Esophagus squamous epithelium (tissue), 5 donors: ENCODE data around the gene ONECUT3. TPM values are rescaled to one million over a fixed set of nuclear protein-coding genes. Genes with fewer than 3 reads are reported as not detected.

Experiments used
- DNase-seq: peaks from one replicate; lab custom pipeline; 2025; lab: John Stamatoyannopoulos, UW
- H3K27ac ChIP-seq, 4 donors: fragments of 200-600 bp; sonication (generic); one replicate each; pipeline ENCODE4 v1.5.1; 2016 to 2019; ENCODE audit warnings: mild to moderate bottlenecking in 1 of 4
- H3K27me3 ChIP-seq, 4 donors: fragments of 200-600 bp; sonication (generic); 1 replicate in 3 of 4; 2 replicates in 1 of 4; pipeline versions ENCODE4 v1.5.1 to v1.6.0; 2017 to 2021; ENCODE audit warnings: antibody characterized with exemption in 1 of 4
- H3K36me3 ChIP-seq, 3 donors: fragments of 200-600 bp; sonication (generic); one replicate each; pipeline ENCODE4 v1.5.1; 2016 to 2019
- H3K4me1 ChIP-seq, 3 donors: fragments of 200-600 bp; sonication (generic); one replicate each; pipeline ENCODE4 v1.5.1; 2017 to 2019
- H3K4me3 ChIP-seq, 4 donors: fragments of 200-600 bp; sonication (generic); 1 replicate in 3 of 4; 2 replicates in 1 of 4; pipeline ENCODE4 v1.5.1; 2016 to 2019; ENCODE audit warnings: mild to moderate bottlenecking in 2 of 4, moderate library complexity in 1 of 4
- H3K9me3 ChIP-seq, 3 donors: fragments of 200-600 bp; sonication (generic); one replicate each; pipeline ENCODE4 v1.5.1; 2016 to 2019
- POLR2A ChIP-seq, 4 donors: fragments of 450-650 bp; IDR thresholded peaks; one replicate each; pipeline ENCODE4 v1.6.1; 2017; ENCODE audit warnings: antibody characterized with exemption in 4 of 4, mild to moderate bottlenecking in 4 of 4, moderate library complexity in 3 of 4
- WGBS, 2 donors: methylation state at CpG; one replicate each; pipeline ENCODE4 v1.1.5; 2018; 5-methylcytosine and 5-hydroxymethylcytosine counted together
- intact Hi-C: fragments of 100-400 bp; cut with DNase I; formaldehyde crosslinking; loops from one replicate; pipeline ENCODE4 v1.15.0; 2022
- total RNA-seq, 4 donors: library from RNA; depleted of rRNA; stranded (reverse); fragments of >200 nt; gene quantifications; one replicate each; pipeline ENCODE4 v1.1.0, GENCODE V29; 2016
- TF ChIP-seq, protein P1 (sequence below), 6 experiments: fragments of 450-650 bp in 4 of 6; fragments of 200-600 bp in 2 of 6; sonication (generic) in 2 of 6; IDR thresholded peaks; one replicate each; pipeline ENCODE4 v1.5.1; 2016 to 2019; ENCODE audit warnings: antibody characterized with exemption in 6 of 6, mild to moderate bottlenecking in 4 of 6, moderate library complexity in 4 of 6
- donor health status: DM: yes; HTN: yes; CAD: no.

ONECUT3 gene
- total RNA-seq, 4 donors from 2014 or later, result not detected

DNA sequence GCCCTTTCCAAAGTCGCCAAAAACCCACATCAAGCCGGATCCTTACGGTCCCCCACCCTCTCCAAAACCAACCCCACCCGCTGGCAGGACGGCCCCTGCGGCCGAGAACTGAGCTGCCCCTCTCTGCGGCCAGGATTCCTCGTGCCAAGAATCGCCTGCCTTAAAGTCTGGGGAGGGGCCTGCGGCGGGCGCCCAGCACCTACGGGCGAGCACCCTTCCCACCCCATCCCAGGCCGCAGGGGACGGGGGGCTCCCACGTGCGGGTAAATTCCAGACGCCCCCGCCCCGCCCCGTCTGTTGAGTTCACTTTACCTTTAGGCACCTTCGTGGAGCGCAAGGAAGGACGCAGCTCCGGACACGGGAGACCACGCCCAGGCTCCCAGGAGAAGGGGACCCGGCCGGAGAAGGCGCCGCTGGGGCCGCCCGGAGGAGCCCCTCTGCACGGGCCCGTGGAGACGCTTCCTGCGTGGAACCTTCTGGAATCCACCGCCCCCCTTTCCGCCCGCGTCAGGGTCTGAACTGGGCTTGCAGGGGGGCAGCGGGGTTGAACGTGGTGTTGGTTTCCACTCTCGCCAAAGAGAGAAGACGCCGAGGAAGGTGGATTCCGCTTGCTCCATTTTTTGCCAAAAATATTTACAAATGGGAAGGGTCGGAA is 22.8 kb downstream of the ONECUT3 start:
- H3K4me1 ChIP-seq, result peaks cover 16 to 53% (median 17%) of the 10 kb centered on the region in 3 donors
- no peak for DNase-seq
- 0 to 20% methylated on average over 1 to 2 of the region's 50 CpGs for WGBS, 2 donors

DNA sequence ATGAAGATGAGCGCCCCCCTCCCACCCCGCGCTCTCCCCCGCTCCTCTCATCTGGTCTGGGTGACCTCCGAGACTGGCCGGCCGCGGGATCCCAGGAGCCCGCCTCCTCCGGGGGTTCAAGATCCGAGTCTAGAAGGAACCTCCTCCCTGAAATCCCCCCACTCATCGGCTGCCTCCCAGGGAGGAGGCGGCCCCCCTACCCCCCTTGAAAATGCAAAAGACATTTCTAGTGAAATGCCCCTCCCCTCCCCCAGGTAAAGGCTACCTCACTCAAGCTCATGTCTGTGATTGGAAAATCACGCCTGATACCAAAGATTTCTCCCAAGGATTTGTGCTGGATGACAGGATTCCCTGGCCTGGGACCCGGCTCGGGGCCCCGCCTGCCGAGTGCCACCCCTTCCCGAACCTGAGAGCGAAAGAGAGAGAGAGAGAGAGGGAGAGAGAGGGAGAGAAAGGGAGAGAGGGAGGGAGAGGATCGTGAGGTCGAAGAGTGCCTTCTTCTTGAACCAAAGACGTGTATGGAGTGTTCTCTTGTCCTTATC is 23.4 kb downstream of the ONECUT3 start:
- H3K4me1 ChIP-seq, result peaks cover 16 to 53% (median 17%) of the 10 kb centered on the region in 3 donors
- no peak for TF ChIP-seq POLR2A (IDR thresholded peaks at IDR 0.05)
- TF ChIP-seq, protein P1, sequence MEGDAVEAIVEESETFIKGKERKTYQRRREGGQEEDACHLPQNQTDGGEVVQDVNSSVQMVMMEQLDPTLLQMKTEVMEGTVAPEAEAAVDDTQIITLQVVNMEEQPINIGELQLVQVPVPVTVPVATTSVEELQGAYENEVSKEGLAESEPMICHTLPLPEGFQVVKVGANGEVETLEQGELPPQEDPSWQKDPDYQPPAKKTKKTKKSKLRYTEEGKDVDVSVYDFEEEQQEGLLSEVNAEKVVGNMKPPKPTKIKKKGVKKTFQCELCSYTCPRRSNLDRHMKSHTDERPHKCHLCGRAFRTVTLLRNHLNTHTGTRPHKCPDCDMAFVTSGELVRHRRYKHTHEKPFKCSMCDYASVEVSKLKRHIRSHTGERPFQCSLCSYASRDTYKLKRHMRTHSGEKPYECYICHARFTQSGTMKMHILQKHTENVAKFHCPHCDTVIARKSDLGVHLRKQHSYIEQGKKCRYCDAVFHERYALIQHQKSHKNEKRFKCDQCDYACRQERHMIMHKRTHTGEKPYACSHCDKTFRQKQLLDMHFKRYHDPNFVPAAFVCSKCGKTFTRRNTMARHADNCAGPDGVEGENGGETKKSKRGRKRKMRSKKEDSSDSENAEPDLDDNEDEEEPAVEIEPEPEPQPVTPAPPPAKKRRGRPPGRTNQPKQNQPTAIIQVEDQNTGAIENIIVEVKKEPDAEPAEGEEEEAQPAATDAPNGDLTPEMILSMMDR (IDR thresholded peaks at IDR 0.05), result no peak
- no peaks in the 10 kb centered on the region for H3K36me3 ChIP-seq
- WGBS, 2 donors, result 12 to 19% methylated on average over 7 to 11 of the region's 23 CpGs
- DNase-seq, result no peak
- intact Hi-C loops, result no loop called here
- peaks cover 0 to 14% (median 2%) of the 10 kb centered on the region in 3 donors for H3K9me3 ChIP-seq
- no peak overlapping the region for H3K4me3 ChIP-seq
- no peak overlapping the region for H3K27ac ChIP-seq
- peaks cover 13 to 93% (median 20%) of the 10 kb centered on the region in 4 donors for H3K27me3 ChIP-seq

More for the DNA sequence above, 22.8 kb downstream of the ONECUT3 start:
- H3K36me3 ChIP-seq, result no peaks in the 10 kb centered on the region
- peak overlapping the region in 2 of 4 donors; percentile 18 to 30 for H3K4me3 ChIP-seq
- no peak for TF ChIP-seq POLR2A (IDR thresholded peaks at IDR 0.05)
- TF ChIP-seq, protein P1 (IDR thresholded peaks at IDR 0.05), result no peak
- intact Hi-C loops, result no loop called here
- no peak overlapping the region for H3K27ac ChIP-seq
- peaks cover 13 to 93% (median 20%) of the 10 kb centered on the region in 4 donors for H3K27me3 ChIP-seq
- H3K9me3 ChIP-seq, result peaks cover 0 to 15% (median 6%) of the 10 kb centered on the region in 3 donors

DNA sequence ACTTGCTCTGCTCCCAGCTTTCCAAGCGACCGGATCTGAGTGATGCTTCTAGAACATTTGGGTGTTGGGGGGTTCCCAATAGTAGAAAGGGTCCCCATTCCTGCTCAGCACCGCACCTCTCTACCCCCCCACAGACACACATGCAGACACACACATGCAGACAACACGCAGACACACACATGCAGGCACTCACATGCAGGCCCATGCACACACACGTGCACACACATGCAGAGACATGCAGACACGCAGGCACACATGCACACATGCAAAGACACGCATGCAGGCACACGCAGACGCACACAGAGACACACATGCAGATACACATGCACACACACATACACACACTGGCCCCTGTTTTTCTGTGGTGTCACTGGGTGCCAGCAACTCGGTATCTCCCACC is 23.8 kb downstream of the ONECUT3 start:
- Histone ChIP-seq H3K36me3 (no peaks in the 10 kb centered on the region), H3K4me3 (no peak overlapping the region), H3K9me3 (peaks cover 0 to 16% (median 7%) of the 10 kb centered on the region in 3 donors), H3K27me3 (peaks cover 13 to 93% (median 21%) of the 10 kb centered on the region in 4 donors), H3K27ac (no peak overlapping the region), H3K4me1 (peaks cover 16 to 53% (median 17%) of the 10 kb centered on the region in 3 donors)
- 57 to 68% methylated on average over 8 to 10 of the region's 10 CpGs for WGBS, 2 donors
- TF ChIP-seq, protein P1 (IDR thresholded peaks at IDR 0.05), result no peak
- TF ChIP-seq POLR2A (IDR thresholded peaks at IDR 0.05), result no peak
- intact Hi-C loops, result no loop called here
- no peak for DNase-seq

DNA sequence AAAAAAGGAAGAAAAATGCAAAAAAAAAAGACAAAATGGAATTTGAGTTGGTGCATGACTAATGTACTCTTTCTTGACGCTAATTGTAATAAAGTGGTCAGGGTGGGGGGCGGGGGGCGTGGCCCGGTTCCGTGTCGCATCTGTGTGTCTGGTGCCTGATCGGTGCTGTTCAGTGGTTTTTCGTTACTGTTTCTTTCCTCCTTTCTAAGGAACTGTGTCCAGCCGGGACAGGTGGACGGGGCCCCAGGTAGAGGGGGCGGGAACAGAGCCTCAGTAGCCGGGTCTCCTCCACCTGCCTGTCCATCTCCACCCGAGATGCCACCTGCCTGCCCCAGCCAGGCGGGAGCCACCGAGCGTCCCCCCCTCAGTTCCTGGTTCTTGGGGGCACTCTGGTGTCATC is 26.3 kb downstream of the ONECUT3 start:
- peaks cover 13 to 98% (median 21%) of the 10 kb centered on the region in 4 donors for H3K27me3 ChIP-seq
- WGBS, 2 donors, result 24% methylated on average over 10 to 15 of the region's 16 CpGs
- DNase-seq, result no peak

More for the DNA sequence above, 26.3 kb downstream of the ONECUT3 start:
- Histone ChIP-seq H3K27ac (no peak overlapping the region), H3K4me1 (peaks cover 9 to 34% (median 11%) of the 10 kb centered on the region in 3 donors), H3K4me3 (no peak overlapping the region), H3K36me3 (no peaks in the 10 kb centered on the region), H3K9me3 (peaks cover 0 to 18% (median 8%) of the 10 kb centered on the region in 3 donors)
- intact Hi-C loops, result no loop called here
- no peak for TF ChIP-seq POLR2A (IDR thresholded peaks at IDR 0.05)
- TF ChIP-seq, protein P1 (IDR thresholded peaks at IDR 0.05), result no peak
